ENCODE measurements around the gene ZNF763. TPM values are rescaled to one million over a fixed set of nuclear protein-coding genes. Genes with fewer than 3 reads are reported as not detected.
"Not testable (repeated sequence)": the region's sequence is repeated elsewhere in the genome, so short reads cannot be mapped to it uniquely, and the experiment has no call there.

ZNF763 gene
- total RNA-seq, 1 experiment from 2014 or later = 0.77 TPM

GRCh38 chr19:11931513-11931912, 33.3 kb upstream of the ZNF763 start:
- no peak overlapping the region for H2BK5ac ChIP-seq (ENCODE audit: insufficient read length, low read length)
- H3K27me3 Mint-ChIP-seq (ENCODE audit: low read depth) = no peaks in the 10 kb centered on the region
- H3K9me3 ChIP-seq (ENCODE audit: control insufficient read depth, low read depth, low read length) = no peaks in the 10 kb centered on the region
- H3K4ac ChIP-seq (ENCODE audit: low read depth, low read length) = no peak overlapping the region
- H2AK5ac ChIP-seq (ENCODE audit: insufficient read length, low read length) = no peak overlapping the region
- H3K9ac ChIP-seq (ENCODE audit: extremely low read depth, insufficient read length, low read length) = no peak overlapping the region
- H2BK12ac ChIP-seq (ENCODE audit: insufficient read length, low read depth, low read length) = no peak overlapping the region
- no peak overlapping the region for H3K27ac ChIP-seq (ENCODE audit: insufficient read length, low read depth, low read length)
- no peak overlapping the region for H3K4me3 Mint-ChIP-seq
- no peak overlapping the region for H4K8ac ChIP-seq (replicated peaks; ENCODE audit: insufficient read length, low read depth, low read length)
- peaks cover 2% of the 10 kb centered on the region; the same call in 1 of the 2 replicates for H3K79me2 ChIP-seq (ENCODE audit: insufficient read depth, low read length)
- H4K5ac ChIP-seq (ENCODE audit: insufficient read length, low read depth, low read length) = no peak overlapping the region
- H4K20me1 ChIP-seq (ENCODE audit: control insufficient read depth, insufficient read depth, insufficient read length) = no peaks in the 10 kb centered on the region
- no peak overlapping the region for H3K18ac ChIP-seq (ENCODE audit: insufficient read length, low read depth, low read length)
- no CpG with 5 or more reads among the region's 3 CpGs for WGBS (ENCODE audit: extremely low coverage, insufficient read length, low lambda C conversion rate)
- no peak overlapping the region for H3T11ph ChIP-seq (ENCODE audit: low read length)
- H3K23me2 ChIP-seq (ENCODE audit: insufficient read length, low read depth, low read length, poor library complexity, severe bottlenecking) = no peaks in the 10 kb centered on the region
- DNase-seq = no peak
- peaks cover 29 to 77% (median 72%) of the 10 kb centered on the region in 3 experiments for H3K36me3 Mint-ChIP-seq (ENCODE audit: insufficient read depth in 1 of 3, low read depth in 3 of 3)
- H3K27me3 ChIP-seq (ENCODE audit: insufficient read depth, low read length) = no peaks in the 10 kb centered on the region
- H3K79me1 ChIP-seq (ENCODE audit: insufficient read depth, low read depth, low read length, poor library complexity, severe bottlenecking) = peaks cover 8% of the 10 kb centered on the region
- H2AFZ ChIP-seq (ENCODE audit: low read length) = no peak overlapping the region
- H2BK120ac ChIP-seq (ENCODE audit: low read depth, low read length, poor library complexity, severe bottlenecking) = no peak overlapping the region
- H2BK20ac ChIP-seq (ENCODE audit: low read depth, low read length, poor library complexity, severe bottlenecking) = no peak overlapping the region
- no peak overlapping the region for H3K14ac ChIP-seq (ENCODE audit: insufficient read depth, low read length)
- H3K9me3 Mint-ChIP-seq = peaks cover 26 to 75% of the 10 kb centered on the region in 2 experiments
- H3K56ac ChIP-seq (ENCODE audit: insufficient read length, low read depth, low read length) = no peak overlapping the region
- no peak overlapping the region for H3K23ac ChIP-seq (ENCODE audit: insufficient read length, low read depth, low read length)
- H3K27ac Mint-ChIP-seq = no peak overlapping the region
- TF ChIP-seq, protein P1, sequence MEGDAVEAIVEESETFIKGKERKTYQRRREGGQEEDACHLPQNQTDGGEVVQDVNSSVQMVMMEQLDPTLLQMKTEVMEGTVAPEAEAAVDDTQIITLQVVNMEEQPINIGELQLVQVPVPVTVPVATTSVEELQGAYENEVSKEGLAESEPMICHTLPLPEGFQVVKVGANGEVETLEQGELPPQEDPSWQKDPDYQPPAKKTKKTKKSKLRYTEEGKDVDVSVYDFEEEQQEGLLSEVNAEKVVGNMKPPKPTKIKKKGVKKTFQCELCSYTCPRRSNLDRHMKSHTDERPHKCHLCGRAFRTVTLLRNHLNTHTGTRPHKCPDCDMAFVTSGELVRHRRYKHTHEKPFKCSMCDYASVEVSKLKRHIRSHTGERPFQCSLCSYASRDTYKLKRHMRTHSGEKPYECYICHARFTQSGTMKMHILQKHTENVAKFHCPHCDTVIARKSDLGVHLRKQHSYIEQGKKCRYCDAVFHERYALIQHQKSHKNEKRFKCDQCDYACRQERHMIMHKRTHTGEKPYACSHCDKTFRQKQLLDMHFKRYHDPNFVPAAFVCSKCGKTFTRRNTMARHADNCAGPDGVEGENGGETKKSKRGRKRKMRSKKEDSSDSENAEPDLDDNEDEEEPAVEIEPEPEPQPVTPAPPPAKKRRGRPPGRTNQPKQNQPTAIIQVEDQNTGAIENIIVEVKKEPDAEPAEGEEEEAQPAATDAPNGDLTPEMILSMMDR (conservative IDR thresholded peaks at IDR 0.05) = no peak
- no peaks in the 10 kb centered on the region for H3K4me1 ChIP-seq (ENCODE audit: insufficient read depth, low read length)
- no peaks in the 10 kb centered on the region; a peak in 1 of 4 replicates for H3K4me1 Mint-ChIP-seq
- H3K4me2 ChIP-seq (ENCODE audit: insufficient read depth, insufficient read length, low read length) = no peak overlapping the region
- H4K91ac ChIP-seq (ENCODE audit: insufficient read length, low read depth, low read length) = no peak overlapping the region
- no peak overlapping the region for H2BK15ac ChIP-seq (ENCODE audit: low read depth, low read length)

DNA sequence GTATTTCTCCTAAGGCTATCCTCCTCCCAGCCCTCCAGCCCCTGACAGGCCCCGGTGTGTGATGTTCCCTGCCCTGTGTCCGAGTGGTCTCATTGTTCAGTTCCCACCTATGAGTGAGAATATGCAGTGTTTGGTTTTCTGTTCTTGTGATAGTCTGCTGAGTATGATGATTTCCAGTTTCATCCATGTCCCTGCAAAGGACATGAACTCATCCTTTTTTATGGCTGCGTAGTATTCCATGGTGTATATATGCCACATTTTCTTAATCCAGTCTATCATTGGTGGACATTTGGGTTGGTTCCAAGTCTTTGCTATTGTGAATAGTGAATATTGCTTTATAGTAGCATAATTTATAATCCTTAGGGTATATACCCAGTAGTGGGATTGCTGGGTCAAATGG, 29.0 kb upstream of the ZNF763 start:
- H3K9ac ChIP-seq (ENCODE audit: extremely low read depth, insufficient read length, low read length); H3K14ac ChIP-seq (ENCODE audit: insufficient read depth, low read length); H3K56ac ChIP-seq (ENCODE audit: insufficient read length, low read depth, low read length); H4K5ac ChIP-seq (ENCODE audit: insufficient read length, low read depth, low read length); H3K27ac ChIP-seq (ENCODE audit: insufficient read length, low read depth, low read length); H2BK20ac ChIP-seq (ENCODE audit: low read depth, low read length, poor library complexity, severe bottlenecking); H3K79me1 ChIP-seq (ENCODE audit: insufficient read depth, low read depth, low read length, poor library complexity, severe bottlenecking); H3K4me3 Mint-ChIP-seq; H3K27me3 ChIP-seq (ENCODE audit: insufficient read depth, low read length); H2BK12ac ChIP-seq (ENCODE audit: insufficient read length, low read depth, low read length); H3T11ph ChIP-seq (ENCODE audit: low read length); H2AFZ ChIP-seq (ENCODE audit: low read length); H2AK5ac ChIP-seq (ENCODE audit: insufficient read length, low read length); H3K27me3 Mint-ChIP-seq (ENCODE audit: low read depth); H2BK120ac ChIP-seq (ENCODE audit: low read depth, low read length, poor library complexity, severe bottlenecking); H3K4me1 Mint-ChIP-seq; H3K23ac ChIP-seq (ENCODE audit: insufficient read length, low read depth, low read length); H4K20me1 ChIP-seq (ENCODE audit: control insufficient read depth, insufficient read depth, insufficient read length); H3K79me2 ChIP-seq (ENCODE audit: insufficient read depth, low read length); DNase-seq; H3K27ac Mint-ChIP-seq; H3K18ac ChIP-seq (ENCODE audit: insufficient read length, low read depth, low read length); H2BK5ac ChIP-seq (ENCODE audit: insufficient read length, low read length); H3K23me2 ChIP-seq (ENCODE audit: insufficient read length, low read depth, low read length, poor library complexity, severe bottlenecking); H3K4ac ChIP-seq (ENCODE audit: low read depth, low read length); H4K91ac ChIP-seq (ENCODE audit: insufficient read length, low read depth, low read length); H3K4me2 ChIP-seq (ENCODE audit: insufficient read depth, insufficient read length, low read length); H2BK15ac ChIP-seq (ENCODE audit: low read depth, low read length); H3K9me3 ChIP-seq (ENCODE audit: control insufficient read depth, low read depth, low read length); H4K8ac ChIP-seq (replicated peaks; ENCODE audit: insufficient read length, low read depth, low read length); H3K4me1 ChIP-seq (ENCODE audit: insufficient read depth, low read length): not testable (repeated sequence)
- no CpG with 5 or more reads among the region's 3 CpGs for WGBS (ENCODE audit: extremely low coverage, insufficient read length, low lambda C conversion rate)
- peaks cover 63 to 79% of the 10 kb centered on the region in 2 experiments for H3K9me3 Mint-ChIP-seq
- H3K36me3 Mint-ChIP-seq (ENCODE audit: insufficient read depth in 1 of 3, low read depth in 3 of 3) = peaks cover 58 to 74% (median 71%) of the 10 kb centered on the region in 3 experiments

All from H9 (cell line).